Adipose tissue (tissue), 3 donors: ENCODE data around the gene CADPS2. TPM values are rescaled to one million over a fixed set of nuclear protein-coding genes. Genes with fewer than 3 reads are reported as not detected.

Experiments used
- H3K27ac ChIP-seq: one replicate; pipeline ENCODE4 v1.5.1; 2013; ENCODE audit warnings: low read depth, low read length
- WGBS, 3 donors: extraction: QIAGEN DNeasy Blood & Tissue Kit; methylation state at CpG; one replicate each; pipeline ENCODE4 v1.1.7; 2013; 5-methylcytosine and 5-hydroxymethylcytosine counted together
- polyA plus RNA-seq, 3 donors: library from polyadenylated mRNA; stranded (reverse); fragments of 200-250 nt; gene quantifications; one replicate each; pipeline ENCODE4 v1.2.3, GENCODE V29; 2013
- donor health status: healthy with polysubstance abuse.
- donor health status: Bipolar disorder and iron deficiency.
- donor health status: healthy.

Gene CADPS2
- polyA plus RNA-seq, 3 donors = 7.3 to 14.8 (median 11.5) TPM

DNA sequence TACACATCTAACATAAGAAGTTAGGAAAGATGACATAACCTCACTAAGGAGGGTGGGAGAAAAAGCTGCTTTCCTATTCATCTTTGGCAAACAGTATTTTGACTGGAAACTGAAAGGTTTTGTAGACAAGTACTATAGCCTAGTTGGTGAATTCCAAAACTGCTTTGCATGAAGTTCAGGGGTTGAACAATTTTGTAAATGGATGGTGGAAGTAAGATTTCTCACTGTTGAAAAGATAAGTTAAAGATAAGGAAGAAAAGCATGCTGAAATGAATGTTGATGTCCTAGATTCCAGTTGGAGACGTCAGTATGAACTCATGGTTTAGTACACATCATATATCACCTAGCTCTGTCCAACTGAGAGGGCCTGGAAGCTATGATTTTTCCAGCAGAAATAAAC lies 422.6 kb downstream of the CADPS2 start:
- WGBS, 3 donors = 44 to 70% (median 54%) methylated on average over 1 of the region's 1 CpG
- H3K27ac ChIP-seq = no peak overlapping the region

DNA sequence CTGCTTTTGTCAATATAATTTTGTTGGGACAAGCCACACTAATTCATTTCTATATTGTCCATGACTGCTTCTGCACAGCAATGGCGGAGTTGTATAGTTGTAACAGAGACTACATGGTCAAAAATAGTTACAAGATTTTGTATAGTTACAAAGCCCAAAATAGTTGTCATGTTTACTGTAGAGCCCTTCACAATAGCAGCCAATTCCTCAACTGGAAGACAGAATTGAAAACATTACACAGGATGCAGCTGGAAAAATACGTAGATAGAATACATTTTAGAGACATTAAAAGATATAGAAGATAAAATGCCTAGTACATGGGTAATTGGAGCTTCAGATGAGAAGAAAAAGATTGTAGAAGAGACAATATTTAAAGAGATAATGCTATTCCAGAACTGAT lies 425.3 kb downstream of the CADPS2 start:
- no peak overlapping the region for H3K27ac ChIP-seq
- WGBS, 3 donors = 67 to 85% (median 75%) methylated on average over 2 of the region's 2 CpGs

DNA sequence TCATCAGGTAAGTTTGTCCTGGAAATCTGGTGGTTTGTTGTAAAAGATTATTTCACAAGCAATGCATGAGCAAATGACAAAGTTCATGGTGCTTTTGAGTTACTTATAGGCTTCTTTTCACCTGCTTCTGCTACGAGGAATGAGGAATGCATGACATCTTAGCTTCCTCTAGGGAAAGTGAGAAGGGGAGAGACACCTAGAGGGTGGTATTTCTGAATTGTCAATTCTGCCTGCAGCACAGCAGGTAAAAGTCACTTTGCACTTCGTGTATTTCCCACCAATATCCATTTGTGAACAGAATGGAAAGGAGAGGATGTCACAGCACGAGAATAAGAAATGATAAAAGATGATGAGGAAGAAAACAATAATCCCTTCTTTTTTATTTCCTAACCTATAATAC lies 428.3 kb downstream of the CADPS2 start:
- 70 to 75% (median 72%) methylated on average over 3 of the region's 3 CpGs for WGBS, 3 donors
- H3K27ac ChIP-seq = no peak overlapping the region

DNA sequence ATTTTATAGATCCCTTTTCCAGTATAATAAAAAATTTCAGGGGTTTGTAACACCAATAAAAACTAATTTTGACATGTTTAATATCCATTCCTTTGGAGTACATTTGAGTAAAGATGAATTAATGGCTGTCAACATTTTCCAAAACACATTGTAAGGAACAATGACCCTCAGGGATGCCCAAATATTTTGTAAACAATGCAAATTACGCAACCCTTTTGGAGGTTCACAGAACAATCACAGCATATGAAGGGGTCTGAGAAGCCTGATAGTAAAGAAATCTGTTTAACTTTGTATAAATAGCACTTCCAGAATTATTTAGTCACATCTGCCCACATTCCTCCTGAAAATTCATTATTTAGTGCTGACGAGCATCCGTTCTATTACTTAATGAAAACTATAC lies 428.9 kb downstream of the CADPS2 start:
- no peak overlapping the region for H3K27ac ChIP-seq
- 90 to 95% (median 93%) methylated on average over 3 of the region's 3 CpGs for WGBS, 3 donors

DNA sequence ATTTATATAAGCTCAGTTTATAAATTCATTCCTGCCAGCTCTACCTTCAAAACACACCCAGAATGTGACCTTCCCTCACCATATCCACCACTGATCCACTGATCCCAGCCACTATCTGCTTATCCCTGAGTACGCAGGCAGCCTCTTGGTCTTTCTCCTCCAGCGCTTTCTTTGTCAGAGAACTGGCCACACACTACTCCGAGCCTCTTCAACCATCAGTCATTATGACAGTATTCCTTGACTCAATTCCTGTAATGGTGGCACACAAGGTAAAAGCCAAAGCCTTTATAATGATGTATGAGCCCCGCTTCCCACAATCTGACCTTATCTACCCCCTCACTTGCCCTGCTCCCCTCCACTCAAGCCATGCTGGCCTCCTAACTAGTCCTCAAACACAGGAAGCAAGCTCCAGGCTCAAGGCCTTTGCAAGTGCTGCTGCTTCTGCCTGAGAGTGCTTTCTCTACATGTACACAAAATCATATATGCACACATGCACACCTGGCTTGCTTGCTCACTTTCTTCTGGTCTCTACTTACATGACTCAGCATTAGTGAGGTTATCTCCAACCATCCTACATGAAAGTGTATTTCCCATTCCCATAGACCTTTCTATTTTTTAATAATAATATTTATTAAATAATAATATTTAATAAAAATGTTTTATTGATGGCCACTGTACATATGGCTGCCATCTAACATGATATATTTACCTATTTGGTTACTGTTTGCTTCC lies 431.3 kb downstream of the CADPS2 start:
- 86 to 93% (median 87%) methylated on average over 4 of the region's 4 CpGs for whole genome bisulfite sequencing, 3 donors
- no peak overlapping the region for H3K27ac ChIP-seq

DNA sequence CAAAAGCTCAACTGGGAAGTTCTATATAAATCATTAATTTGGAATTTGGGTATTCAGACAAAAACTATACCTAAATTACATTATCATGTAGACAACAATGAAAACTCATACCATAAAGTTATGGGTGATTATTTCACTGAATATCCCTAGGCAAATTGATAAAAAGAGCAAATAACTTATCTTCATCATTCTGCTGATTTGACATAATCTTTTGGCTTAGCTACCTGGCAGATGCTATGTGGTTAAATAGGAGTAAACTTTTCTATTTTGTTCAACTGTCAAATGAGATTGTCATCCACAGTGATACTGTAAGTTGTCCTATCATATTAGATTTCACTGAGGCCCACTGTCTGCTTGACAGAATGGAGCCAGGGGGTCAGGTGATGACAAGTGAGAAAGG lies 432.8 kb downstream of the CADPS2 start:
- H3K27ac ChIP-seq = no peak overlapping the region

DNA sequence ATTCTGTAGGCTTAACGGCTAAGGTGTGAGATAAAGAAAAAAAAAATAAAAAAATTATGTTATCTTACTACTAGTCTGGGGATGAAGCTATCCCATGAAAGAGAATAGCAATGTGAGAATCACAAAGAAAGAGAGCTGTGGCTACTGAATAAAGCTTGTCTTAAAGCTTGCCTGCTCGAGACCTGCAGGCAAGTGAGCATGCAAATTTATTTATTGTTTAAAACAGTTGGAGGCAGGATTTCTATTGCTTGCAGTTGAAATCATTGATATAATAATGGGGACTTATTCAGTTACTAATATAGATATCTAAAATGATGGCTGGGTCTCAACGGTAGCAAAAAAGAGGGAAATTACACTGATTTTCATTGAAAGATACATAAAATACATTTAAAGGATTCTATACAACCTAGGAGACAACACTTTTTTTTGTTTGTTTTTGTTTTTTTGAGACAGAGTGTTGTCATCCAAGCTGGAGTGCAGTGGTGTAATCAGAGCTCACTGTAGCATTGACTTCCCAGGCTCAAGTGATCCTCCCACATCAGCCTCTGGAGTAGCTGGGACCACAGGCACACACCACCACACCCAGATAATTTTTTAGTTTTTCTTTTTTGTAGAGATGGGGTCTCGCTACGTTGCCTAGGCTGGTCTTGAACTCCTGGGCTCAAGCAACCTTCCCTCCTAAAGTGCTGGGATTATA lies 437.2 kb downstream of the CADPS2 start:
- 81 to 89% (median 88%) methylated on average over 5 of the region's 5 CpGs for WGBS, 3 donors
- no peak overlapping the region for H3K27ac ChIP-seq

DNA sequence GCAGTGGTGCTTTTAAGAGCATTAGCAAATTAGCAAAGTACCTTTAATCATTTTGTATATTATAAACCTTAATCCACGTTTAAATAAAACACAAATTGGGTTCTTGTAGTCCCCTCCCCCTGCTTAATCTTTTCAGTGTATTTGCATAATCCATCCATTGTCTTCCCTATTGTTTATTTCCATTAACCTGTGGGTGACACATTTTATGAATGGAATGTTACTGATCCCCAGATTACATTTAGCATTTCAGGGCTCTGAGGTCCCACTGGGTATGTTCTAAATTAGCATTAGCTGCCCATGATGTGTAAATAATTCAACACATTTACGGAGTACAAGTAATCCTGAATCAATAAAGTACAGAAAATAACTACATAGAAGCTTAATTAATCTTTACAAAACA lies 443.3 kb downstream of the CADPS2 start:
- 38 to 56% (median 55%) methylated on average over 2 of the region's 2 CpGs for WGBS, 3 donors
- no peak overlapping the region for H3K27ac ChIP-seq

DNA sequence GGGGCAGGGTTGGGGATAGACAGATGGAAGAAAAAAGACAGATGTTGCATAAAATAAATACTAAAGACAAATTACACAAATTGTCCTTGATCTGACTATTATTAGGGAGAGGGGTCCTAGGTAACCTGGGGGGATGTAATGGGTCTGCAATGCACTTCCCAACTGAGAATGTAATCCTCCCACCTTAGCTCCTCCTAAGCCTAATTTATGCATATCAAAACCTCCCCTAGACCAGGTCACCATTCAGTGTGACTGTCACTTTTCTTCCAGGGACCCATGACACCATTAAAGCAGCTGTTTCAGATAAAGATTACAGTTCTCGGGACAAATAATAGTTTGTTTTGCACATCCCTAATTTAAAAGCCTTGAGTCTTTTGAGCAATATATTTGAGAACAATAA lies 447.8 kb downstream of the CADPS2 start:
- H3K27ac ChIP-seq = no peak overlapping the region
- 80 to 94% (median 90%) methylated on average over 1 of the region's 1 CpG for WGBS, 3 donors

DNA sequence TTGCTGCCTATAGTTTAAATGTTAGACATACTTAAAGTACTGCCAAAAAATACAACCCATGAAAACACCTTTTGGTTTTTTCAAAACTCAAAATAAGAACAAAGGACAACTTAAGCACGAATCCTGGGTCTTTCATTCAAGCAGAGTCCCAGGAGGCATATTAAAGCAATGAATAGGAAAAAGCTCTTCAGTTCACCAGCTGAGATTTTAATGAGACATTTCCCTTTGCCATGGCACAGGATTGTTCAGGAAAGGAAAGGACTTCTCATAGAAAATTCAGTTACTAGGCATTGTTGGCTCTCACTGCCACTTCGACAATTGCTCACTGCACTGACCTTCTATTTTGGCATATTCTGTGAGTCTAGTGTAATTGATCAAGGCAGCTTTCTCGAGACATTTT lies 448.3 kb downstream of the CADPS2 start:
- 34 to 69% (median 44%) methylated on average over 3 of the region's 3 CpGs for WGBS, 3 donors

DNA sequence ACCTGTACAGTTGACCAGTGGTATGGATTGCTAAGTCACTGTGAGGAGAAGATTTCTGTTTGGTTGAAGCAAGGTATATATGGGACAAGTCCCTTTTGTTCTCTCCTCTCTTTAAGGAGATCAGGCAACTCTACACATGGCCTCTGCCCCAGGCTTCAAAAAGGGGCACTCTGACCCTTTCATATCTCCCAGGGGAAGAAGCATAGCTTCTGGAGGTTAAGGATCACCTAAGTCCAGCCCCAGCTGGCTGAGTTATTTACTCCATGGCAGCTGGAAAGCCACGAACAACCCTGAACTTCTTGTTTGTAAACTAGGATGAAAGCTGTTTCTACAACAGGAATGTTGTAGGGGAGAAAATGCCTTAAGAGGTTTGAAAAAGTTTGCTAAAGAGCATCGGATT lies 452.5 kb downstream of the CADPS2 start:
- 67 to 84% (median 70%) methylated on average over 2 of the region's 2 CpGs for WGBS, 3 donors

More for the DNA sequence above, 448.3 kb downstream of the CADPS2 start:
- no peak overlapping the region for H3K27ac ChIP-seq

DNA sequence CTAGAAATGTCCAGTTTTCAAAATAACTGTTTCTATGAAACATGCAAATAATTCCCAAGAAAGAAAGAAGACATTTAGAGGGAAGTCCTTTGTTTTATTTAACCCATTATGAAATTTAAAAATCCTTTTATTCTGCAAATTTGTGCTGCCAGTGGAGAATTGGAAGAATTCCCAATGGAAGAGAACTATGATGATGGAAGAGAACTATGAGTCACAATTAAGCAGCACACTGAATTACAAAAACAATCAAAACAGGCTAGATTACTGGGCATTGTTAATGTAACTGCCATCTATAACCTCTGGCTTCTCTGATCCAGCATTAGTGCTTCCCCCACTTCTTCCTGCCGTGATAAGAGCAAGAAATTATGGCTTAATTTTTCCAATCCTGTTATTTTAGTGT lies 455.6 kb downstream of the CADPS2 start:
- 33 to 59% (median 34%) methylated on average over 1 of the region's 1 CpG for WGBS, 3 donors

More for the DNA sequence above, 452.5 kb downstream of the CADPS2 start:
- no peak overlapping the region for H3K27ac ChIP-seq

DNA sequence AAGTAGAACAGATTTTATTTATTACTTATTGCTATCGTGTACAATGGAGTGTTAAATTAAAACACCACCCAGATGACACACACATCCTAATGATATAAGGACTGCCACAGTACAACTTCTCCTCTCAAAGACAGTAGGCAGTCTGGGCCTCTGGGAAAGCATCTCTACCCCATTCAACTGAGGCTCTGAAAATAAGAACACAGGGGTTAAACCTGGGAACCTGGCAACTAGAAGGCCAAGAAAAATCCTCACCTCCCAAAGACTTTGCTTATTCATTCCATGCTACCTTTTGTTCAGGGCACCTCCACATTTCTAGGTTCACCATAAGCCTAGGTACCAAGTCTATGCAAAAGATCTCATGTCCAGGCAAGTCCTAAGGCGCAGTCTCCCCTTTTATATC lies 456.3 kb downstream of the CADPS2 start:
- whole genome bisulfite sequencing, 3 donors = 80 to 93% (median 82%) methylated on average over 2 of the region's 2 CpGs

More for the DNA sequence above, 455.6 kb downstream of the CADPS2 start:
- no peak overlapping the region for H3K27ac ChIP-seq

DNA sequence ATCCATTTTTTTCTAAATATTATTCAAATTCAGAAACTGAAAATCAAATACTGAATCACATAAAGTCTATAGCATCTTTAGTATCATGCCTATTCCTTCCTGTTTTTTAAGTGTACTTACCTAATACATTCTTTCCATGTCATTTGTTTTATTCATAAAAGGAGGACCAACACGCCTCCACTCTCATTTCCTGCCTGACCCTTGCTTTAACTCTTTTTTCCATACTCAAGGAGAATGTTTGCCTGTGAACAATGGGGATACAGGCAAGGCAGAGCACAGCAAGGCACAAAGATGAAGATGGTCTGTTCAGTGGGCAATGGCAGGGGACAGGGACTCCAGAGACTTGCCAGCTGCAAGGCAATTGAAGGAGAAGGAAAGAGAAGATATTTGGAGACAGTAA lies 460.5 kb downstream of the CADPS2 start:
- no peak overlapping the region for H3K27ac ChIP-seq
- WGBS, 3 donors = 66 to 82% (median 74%) methylated on average over 1 of the region's 1 CpG

More for the DNA sequence above, 456.3 kb downstream of the CADPS2 start:
- H3K27ac ChIP-seq = no peak overlapping the region

DNA sequence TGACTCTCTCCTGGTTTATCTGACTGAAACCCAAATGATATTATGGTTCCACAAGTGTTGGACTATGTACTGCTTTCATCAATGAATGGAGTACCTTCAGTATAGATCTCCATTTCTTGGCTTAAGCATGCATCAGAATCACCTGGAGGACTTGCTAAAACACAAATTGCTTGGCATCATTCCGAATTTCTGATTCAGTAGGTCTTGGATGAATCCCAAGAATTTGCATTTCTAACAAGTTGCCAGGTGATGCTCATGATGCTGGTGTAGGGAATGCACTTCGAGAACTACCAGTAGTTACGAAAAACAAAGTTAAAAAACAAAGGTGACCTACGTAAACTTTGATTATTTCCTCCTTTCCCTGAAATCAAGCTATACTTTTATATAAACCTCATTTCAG lies 462.7 kb downstream of the CADPS2 start:
- H3K27ac ChIP-seq = no peak overlapping the region
- 87 to 90% (median 89%) methylated on average over 4 of the region's 4 CpGs for WGBS, 3 donors

DNA sequence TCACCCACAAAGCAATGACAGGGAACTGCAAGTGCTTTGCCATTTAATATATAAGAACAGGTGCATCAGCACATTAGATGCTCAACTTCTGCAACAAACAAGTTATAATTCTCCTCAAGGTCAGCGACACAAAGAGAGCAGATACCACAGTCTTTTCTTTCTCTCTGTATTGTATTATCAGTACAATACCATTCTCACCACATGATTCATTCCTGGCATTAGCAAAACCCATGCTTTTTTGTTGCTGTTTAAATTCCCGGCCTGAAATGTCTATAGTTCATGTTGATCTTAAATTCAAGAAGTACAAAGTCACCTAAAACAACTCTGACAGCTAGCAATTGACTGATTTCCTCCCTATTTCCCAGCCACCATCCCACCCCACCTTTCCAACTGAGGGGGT lies 469.9 kb downstream of the CADPS2 start:
- WGBS, 3 donors = 61 to 71% (median 71%) methylated on average over 2 of the region's 2 CpGs
- H3K27ac ChIP-seq = no peak overlapping the region

DNA sequence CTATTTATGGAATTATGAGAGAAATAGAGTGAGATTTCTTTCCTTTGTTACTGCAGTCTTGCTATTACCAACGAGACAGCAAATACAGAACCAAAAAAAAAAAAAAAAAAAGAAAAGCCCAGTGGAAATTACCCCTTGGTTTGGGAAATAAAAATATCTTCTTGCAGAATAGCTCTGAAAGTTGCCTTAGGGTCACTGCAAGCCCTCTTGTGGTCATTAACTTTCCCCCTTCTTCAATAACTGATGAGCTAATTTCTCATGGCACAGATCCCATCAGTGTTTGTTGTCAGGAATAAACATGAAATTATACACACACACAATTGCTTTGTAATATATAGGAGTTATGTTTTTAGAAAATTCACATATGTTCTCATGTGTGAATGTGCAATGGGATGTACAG lies 470.8 kb downstream of the CADPS2 start:
- WGBS, 3 donors = 52 to 64% (median 56%) methylated on average over 1 of the region's 1 CpG
- no peak overlapping the region for H3K27ac ChIP-seq

DNA sequence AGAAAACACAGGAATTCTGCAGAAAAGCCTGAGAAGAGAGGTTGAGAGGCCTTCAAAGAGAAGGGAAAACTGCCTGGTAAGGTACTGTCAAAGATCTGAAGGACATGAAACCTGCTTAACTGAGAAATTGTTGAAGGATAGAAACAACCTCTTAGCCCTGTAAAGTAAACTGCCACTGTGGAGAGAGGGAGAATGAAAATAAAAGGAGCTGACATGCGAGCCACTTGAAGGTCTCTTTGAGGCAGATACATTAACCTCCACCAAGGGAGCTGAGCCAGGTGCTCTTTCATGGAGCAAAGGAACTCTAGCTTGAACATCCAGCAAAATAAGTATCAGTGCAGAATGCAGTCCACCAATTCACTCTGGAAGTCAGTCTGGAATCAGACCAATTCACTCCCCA lies 472.9 kb downstream of the CADPS2 start:
- no peak overlapping the region for H3K27ac ChIP-seq

DNA sequence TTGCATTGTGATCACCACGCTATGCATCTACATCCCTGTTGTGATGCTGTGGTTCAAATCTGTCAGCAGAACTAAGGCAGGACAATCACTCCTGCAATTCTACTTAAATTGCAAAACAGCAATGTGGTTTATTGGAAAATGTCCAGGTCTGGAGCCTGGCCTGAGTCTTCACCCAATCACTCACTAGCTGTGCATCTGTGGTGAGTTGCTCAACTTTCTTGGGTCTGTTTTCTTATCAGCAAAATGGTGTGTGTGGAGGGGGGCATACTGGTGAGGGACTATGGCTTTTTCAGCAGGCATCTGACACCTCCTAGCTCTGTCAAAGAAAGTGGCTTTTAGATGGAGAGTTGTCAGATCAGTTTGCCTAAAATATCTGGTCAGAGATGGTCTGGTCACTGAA lies 473.4 kb downstream of the CADPS2 start:
- WGBS, 3 donors = 84 to 92% (median 90%) methylated on average over 1 of the region's 1 CpG
- H3K27ac ChIP-seq = no peak overlapping the region

More for the DNA sequence above, 472.9 kb downstream of the CADPS2 start:
- WGBS, 3 donors = 85 to 92% (median 87%) methylated on average over 1 of the region's 1 CpG

DNA sequence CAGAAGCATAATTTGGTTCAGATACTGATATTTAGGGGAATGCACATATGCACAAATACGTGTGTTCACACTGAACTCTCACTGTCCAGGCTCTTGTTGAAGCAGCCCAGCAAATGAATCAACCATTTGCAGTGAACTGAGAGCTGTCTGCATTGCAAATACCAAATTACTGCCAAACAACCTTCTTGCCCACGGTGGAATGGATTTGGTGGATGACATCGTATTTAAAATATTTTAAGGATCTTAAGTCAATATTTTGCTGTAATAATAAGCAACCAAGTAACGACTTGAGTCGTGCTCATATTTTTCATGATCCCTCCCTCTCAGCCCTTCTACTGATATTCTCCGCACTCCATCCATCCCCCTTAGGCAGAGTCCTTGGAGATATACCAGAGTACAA lies 473.8 kb downstream of the CADPS2 start:
- 80 to 83% (median 82%) methylated on average over 6 of the region's 6 CpGs for WGBS, 3 donors
- H3K27ac ChIP-seq = no peak overlapping the region
